BE2C (cell line): ENCODE measurements around the gene FOXO3.

Experiments used
- DNase-seq: peaks from one replicate; pipeline ENCODE4 v3.0.0-alpha.2; 2020
- H3K27me3 ChIP-seq: fragments of 250-450 bp; sonication (Bioruptor Pico); 2 replicates; pipeline ENCODE4 v1.5.1; 2020; ENCODE audit warnings: mild to moderate bottlenecking
- H3K36me3 ChIP-seq: fragments of 250-450 bp; sonication (Bioruptor Pico); 2 replicates; pipeline ENCODE4 v1.5.1; 2020; ENCODE audit warnings: mild to moderate bottlenecking
- H3K4me1 ChIP-seq: fragments of 250-450 bp; sonication (Bioruptor Pico); 2 replicates; pipeline ENCODE4 v1.5.1; 2020
- H3K4me3 ChIP-seq: 2 replicates; pipeline ENCODE4 v1.5.1; 2011; ENCODE audit warnings: low read depth, low read length
- H3K9me3 ChIP-seq: fragments of 250-450 bp; sonication (Bioruptor Pico); 2 replicates; pipeline ENCODE4 v1.5.1; 2020
- TF ChIP-seq, protein P1 (sequence below): IDR thresholded peaks from 2 replicates; pipeline ENCODE4 v1.5.1; 2012; ENCODE audit warnings: mild to moderate bottlenecking, low read depth, low read length

FOXO3 gene

DNA sequence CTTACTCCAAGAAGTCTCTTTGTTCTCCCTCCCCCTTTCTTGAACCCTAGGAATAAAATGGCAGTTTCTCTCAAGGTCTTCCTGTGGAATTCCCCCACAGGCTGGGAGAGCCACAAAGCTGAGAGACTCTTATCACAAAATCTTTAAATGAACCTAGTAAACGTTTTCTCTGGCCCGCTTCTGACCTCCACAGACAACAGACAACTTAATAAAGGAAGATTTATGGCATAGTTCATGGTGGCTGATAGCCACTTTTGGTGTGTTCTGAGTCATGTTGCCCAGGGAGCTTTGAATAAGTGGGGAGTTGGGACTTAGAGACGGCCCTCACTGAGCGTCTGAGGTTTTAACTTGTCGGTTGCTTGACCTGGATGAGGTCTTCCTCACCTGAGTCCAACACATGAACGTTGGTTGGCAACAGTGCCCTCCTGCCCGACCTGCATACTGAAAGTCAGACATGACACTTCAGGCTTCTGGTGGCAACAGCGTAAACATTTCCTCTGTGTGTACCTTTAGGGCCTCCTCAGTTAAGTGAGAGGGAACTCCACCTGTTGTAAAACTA is 124.1 kb downstream of the FOXO3 start:
- peak; percentile 36 for DNase-seq
- Histone ChIP-seq H3K4me3 (no peak overlapping the region), H3K4me1 (peaks cover 15% of the 10 kb centered on the region), H3K36me3 (no peaks in the 10 kb centered on the region), H3K9me3 (no peaks in the 10 kb centered on the region), H3K27me3 (no peaks in the 10 kb centered on the region)
- TF ChIP-seq, protein P1, sequence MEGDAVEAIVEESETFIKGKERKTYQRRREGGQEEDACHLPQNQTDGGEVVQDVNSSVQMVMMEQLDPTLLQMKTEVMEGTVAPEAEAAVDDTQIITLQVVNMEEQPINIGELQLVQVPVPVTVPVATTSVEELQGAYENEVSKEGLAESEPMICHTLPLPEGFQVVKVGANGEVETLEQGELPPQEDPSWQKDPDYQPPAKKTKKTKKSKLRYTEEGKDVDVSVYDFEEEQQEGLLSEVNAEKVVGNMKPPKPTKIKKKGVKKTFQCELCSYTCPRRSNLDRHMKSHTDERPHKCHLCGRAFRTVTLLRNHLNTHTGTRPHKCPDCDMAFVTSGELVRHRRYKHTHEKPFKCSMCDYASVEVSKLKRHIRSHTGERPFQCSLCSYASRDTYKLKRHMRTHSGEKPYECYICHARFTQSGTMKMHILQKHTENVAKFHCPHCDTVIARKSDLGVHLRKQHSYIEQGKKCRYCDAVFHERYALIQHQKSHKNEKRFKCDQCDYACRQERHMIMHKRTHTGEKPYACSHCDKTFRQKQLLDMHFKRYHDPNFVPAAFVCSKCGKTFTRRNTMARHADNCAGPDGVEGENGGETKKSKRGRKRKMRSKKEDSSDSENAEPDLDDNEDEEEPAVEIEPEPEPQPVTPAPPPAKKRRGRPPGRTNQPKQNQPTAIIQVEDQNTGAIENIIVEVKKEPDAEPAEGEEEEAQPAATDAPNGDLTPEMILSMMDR: no peak

DNA sequence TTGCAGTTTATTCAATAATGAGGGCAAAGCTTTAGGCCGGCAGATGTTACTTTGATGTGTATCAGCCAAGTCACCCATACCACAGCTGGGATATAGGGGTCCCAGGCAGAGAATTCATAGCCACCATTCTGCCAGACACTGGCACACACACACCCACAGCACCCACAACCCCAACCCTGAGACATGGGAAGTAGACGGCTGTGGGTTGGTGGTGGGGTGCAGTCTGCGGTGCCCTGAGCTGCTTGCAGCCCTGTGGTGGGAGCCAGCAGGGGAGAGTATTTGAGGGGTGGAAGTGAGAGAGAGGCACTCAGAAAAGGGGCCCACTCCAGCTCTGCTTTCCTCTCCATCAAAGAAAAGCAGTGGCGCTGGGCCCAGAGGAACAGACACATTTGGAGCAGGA is 125.3 kb downstream of the FOXO3 start:
- Histone ChIP-seq H3K27me3 (no peaks in the 10 kb centered on the region), H3K9me3 (no peaks in the 10 kb centered on the region), H3K4me1 (peaks cover 15% of the 10 kb centered on the region), H3K36me3 (no peaks in the 10 kb centered on the region), H3K4me3 (no peak overlapping the region)
- TF ChIP-seq, protein P1: no peak
- no peak for DNase-seq

DNA sequence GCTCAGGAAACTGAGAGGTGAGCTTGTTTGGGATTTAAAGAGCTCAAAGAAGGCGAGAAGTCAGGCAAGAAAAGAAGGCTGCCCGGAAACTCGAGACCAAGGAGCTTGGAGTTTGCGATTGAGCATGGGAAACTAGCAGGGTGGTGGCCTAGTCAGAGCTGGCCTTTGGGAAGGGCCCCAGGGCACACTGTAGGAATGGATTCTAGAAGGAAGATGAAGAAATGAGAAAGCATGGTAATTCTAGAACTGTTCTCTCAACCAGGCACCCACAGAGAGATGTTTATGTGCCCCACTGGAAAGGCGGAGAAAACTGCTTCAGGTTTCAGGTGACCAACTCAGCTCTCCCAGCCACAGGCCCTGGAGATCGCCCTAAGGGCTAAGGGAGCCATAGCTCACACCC is 126.2 kb downstream of the FOXO3 start:
- Histone ChIP-seq H3K36me3 (no peaks in the 10 kb centered on the region), H3K4me1 (peaks cover 15% of the 10 kb centered on the region), H3K27me3 (no peaks in the 10 kb centered on the region), H3K9me3 (no peaks in the 10 kb centered on the region), H3K4me3 (no peak overlapping the region)
- no peak for DNase-seq
- TF ChIP-seq, protein P1: no peak

DNA sequence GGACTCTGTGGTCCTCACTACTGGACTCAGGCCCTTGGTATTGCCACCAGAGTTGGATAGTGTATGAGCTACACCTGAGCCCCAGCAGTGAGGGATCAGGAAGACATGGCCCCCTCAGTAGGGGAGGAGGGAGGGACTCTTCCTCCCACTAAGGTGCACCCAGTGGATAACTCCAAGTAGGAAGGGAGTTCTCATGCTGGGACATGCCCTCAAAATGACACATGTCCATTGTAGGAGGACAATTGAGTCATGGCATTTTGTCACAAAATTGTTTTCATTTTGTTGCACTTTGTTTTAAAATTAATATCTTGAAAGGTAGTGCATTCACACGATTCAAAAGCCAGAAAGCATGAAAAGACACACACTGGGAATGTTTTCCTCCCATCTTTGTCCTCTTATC is 127.2 kb downstream of the FOXO3 start:
- no peak for DNase-seq
- Histone ChIP-seq H3K4me3 (no peak overlapping the region), H3K4me1 (peaks cover 15% of the 10 kb centered on the region), H3K27me3 (no peaks in the 10 kb centered on the region), H3K9me3 (no peaks in the 10 kb centered on the region), H3K36me3 (no peaks in the 10 kb centered on the region)
- TF ChIP-seq, protein P1: no peak

DNA sequence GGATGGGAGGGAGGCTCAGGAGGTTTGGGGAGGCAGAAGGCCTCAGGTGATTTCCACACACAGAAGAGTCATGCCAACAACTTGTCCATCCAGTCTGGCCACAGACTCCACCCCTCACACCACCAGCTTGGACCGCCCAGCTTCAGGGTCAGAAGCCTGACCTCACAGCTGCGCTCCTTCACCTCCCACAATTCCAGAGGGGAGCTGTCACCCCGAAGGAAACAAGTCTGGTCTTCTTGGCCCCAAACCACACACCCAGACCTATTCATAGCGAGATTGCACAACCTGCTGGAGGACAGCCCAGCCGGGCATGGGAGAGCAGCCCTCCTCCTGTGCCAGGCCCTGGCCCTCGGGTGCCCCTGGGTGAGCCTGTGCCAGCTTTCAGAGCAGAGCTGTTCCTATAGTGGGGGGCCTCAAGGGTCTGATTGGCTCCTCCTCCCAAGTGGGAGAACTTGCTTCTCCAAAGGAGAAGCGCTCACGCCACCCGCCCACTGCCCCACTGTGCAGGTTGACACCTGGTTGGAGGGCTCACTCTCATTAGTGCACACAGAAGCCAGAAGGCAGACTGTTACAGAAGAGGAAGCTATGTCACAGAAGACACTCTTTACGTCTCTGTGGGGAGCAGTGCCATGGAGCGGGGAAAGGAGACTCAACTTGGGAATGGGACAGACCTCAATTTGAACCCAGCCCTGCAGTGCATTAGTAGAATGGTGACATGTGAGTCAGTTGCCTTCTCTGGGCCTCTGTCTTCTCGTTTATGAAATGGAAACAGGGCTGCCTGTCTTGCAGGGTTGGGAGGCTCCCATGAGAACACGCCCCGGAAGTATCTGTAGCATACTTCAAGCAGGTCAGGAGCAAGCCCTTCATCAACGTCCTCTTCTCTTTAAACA is 128.8 kb downstream of the FOXO3 start:
- peaks cover 14% of the 10 kb centered on the region for H3K4me1 ChIP-seq
- H3K4me3 ChIP-seq: no peak overlapping the region
- H3K27me3 ChIP-seq: no peaks in the 10 kb centered on the region
- H3K36me3 ChIP-seq: no peaks in the 10 kb centered on the region
- no peaks in the 10 kb centered on the region for H3K9me3 ChIP-seq
- TF ChIP-seq, protein P1: no peak
- no peak for DNase-seq
